D721Med (cell line): Measurements from ENCODE around the gene GPR68.
"Not testable (repeated sequence)": the region's sequence is repeated elsewhere in the genome, so short reads cannot be mapped to it uniquely, and the experiment has no call there.

Experiments
- DNase-seq: peaks from one replicate; pipeline ENCODE4 v3.0.0; 2011; ENCODE audit warnings: low spot score; ENCODE audit not compliant: insufficient read length
- FAIRE-seq: peaks from 2 replicates; lab custom pipeline; 2011; peaks lifted over from hg19 to GRCh38; lab: Jason Lieb, UNC
- CTCF ChIP-seq: IDR thresholded peaks from 2 replicates; pipeline ENCODE4 v1.5.1; 2012; ENCODE audit warnings: mild to moderate bottlenecking, control low read depth; ENCODE audit not compliant: insufficient read depth; ENCODE audit errors: missing control alignments

GPR68 gene

GRCh38 chr14:91205459-91205858 is 39.0 kb downstream of the GPR68 start:
- TF ChIP-seq CTCF, result no peak
- no peak for DNase-seq
- no peak for FAIRE-seq

GRCh38 chr14:91204657-91205056 is 39.8 kb downstream of the GPR68 start:
- no peak for TF ChIP-seq CTCF
- no peak for FAIRE-seq
- no peak for DNase-seq

GRCh38 chr14:91202234-91202974 is 42.1 kb downstream of the GPR68 start:
- no peak for DNase-seq
- FAIRE-seq, result no peak

GRCh38 chr14:91200802-91201201 is 43.7 kb downstream of the GPR68 start:
- FAIRE-seq, DNase-seq: not testable (repeated sequence)

More at GRCh38 chr14:91202234-91202974, 42.1 kb downstream of the GPR68 start:
- TF ChIP-seq CTCF, result no peak

- no peak for DNase-seq
- TF ChIP-seq CTCF, result no peak
- FAIRE-seq, result no peak
These were observed 46.9 kb downstream of the GPR68 start for GRCh38 chr14:91197631-91198030.

- DNase-seq (no peak), FAIRE-seq (no peak)
- no peak for TF ChIP-seq CTCF
These were observed 48.6 kb downstream of the GPR68 start for GRCh38 chr14:91195881-91196280.

- DNase-seq, result no peak
- no peak for TF ChIP-seq CTCF
- FAIRE-seq, result no peak
These were observed 51.4 kb downstream of the GPR68 start for GRCh38 chr14:91193069-91193468.
